ENCODE data around the gene HMGCS2.

HMGCS2 gene

GRCh38 chr1:119811387-119811786 lies 42.7 kb upstream of the HMGCS2 start, which contains the start of gene REG4:
Gene REG4, minus strand, starts transcription at chr1:119811460. Its CDS starts 2,691 bp downstream, at chr1:119808769.
- no peak for DNase-seq (ENCODE audit: insufficient read length, low spot score)
- TF ChIP-seq, protein P1, sequence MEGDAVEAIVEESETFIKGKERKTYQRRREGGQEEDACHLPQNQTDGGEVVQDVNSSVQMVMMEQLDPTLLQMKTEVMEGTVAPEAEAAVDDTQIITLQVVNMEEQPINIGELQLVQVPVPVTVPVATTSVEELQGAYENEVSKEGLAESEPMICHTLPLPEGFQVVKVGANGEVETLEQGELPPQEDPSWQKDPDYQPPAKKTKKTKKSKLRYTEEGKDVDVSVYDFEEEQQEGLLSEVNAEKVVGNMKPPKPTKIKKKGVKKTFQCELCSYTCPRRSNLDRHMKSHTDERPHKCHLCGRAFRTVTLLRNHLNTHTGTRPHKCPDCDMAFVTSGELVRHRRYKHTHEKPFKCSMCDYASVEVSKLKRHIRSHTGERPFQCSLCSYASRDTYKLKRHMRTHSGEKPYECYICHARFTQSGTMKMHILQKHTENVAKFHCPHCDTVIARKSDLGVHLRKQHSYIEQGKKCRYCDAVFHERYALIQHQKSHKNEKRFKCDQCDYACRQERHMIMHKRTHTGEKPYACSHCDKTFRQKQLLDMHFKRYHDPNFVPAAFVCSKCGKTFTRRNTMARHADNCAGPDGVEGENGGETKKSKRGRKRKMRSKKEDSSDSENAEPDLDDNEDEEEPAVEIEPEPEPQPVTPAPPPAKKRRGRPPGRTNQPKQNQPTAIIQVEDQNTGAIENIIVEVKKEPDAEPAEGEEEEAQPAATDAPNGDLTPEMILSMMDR (IDR thresholded peaks at IDR 0.05; ENCODE audit: insufficient read depth, missing control alignments): no peak
- no peak for FAIRE-seq

DNA sequence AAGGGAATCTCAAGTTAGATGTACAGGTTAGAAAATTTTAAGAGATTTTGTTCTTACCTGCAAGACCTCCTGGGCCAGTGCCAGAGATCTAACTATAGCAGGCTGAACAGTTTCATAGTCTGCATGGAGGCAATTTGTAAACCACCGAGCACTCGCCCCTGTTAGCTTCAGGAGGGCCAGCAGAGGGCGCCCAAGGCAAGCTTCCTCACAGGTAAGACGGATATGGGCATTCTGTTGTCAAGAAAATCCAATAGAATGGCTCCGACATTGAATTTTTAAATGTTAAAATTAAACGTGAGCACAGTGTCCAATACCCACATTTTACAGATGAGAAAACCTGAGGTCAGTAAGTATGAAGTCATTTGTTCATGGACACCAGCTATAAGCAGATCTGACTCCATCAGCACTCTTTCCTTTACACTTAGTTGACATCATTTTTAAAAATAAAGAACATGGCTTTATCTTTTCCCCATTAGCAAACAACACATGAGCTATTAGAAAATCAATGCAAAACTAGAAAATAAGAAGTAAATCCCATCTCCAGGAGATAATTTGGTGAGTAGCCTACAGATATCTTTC lies 40.4 kb upstream of the HMGCS2 start:
- TF ChIP-seq, protein P1 (IDR thresholded peaks at IDR 0.05; ENCODE audit: insufficient read depth, missing control alignments): peak; percentile 82
- peak; percentile 25 for FAIRE-seq
- DNase-seq (ENCODE audit: insufficient read length, low spot score): peak; percentile 38

GRCh38 chr1:119808491-119808890 lies 39.8 kb upstream of the HMGCS2 start:
- FAIRE-seq: no peak
- DNase-seq (ENCODE audit: insufficient read length, low spot score): no peak
- TF ChIP-seq, protein P1 (IDR thresholded peaks at IDR 0.05; ENCODE audit: insufficient read depth, missing control alignments): no peak

DNA sequence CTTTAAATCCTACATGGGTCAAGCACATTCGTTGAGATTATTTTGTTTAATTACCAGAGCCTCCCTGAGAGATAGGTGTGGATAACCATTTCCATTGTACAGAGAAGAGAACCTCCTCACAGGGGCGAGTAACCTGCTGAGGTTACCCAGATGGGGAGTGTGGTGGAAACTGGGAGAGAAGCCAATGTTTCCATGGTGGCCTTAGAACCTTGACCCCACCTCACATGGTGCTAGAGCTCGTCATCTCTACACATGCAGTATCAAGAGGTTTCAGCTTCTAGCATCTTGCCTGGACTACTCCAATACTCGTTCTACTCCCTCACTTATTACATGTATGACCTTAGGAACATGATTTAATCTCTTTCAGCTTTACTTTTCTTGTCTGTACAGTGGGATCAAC lies 37.8 kb upstream of the HMGCS2 start:
- FAIRE-seq (no peak), DNase-seq (ENCODE audit: insufficient read length, low spot score) (no peak)
- TF ChIP-seq, protein P1 (IDR thresholded peaks at IDR 0.05; ENCODE audit: insufficient read depth, missing control alignments): no peak

- FAIRE-seq: no peak
- no peak for DNase-seq (ENCODE audit: insufficient read length, low spot score)
- TF ChIP-seq, protein P1 (IDR thresholded peaks at IDR 0.05; ENCODE audit: insufficient read depth, missing control alignments): no peak
These were observed 37.0 kb upstream of the HMGCS2 start for GRCh38 chr1:119805746-119806145.

- TF ChIP-seq, protein P1 (IDR thresholded peaks at IDR 0.05; ENCODE audit: insufficient read depth, missing control alignments): no peak
- FAIRE-seq: no peak
- DNase-seq (ENCODE audit: insufficient read length, low spot score): no peak
These were observed 36.5 kb upstream of the HMGCS2 start for GRCh38 chr1:119805247-119805646.

DNA sequence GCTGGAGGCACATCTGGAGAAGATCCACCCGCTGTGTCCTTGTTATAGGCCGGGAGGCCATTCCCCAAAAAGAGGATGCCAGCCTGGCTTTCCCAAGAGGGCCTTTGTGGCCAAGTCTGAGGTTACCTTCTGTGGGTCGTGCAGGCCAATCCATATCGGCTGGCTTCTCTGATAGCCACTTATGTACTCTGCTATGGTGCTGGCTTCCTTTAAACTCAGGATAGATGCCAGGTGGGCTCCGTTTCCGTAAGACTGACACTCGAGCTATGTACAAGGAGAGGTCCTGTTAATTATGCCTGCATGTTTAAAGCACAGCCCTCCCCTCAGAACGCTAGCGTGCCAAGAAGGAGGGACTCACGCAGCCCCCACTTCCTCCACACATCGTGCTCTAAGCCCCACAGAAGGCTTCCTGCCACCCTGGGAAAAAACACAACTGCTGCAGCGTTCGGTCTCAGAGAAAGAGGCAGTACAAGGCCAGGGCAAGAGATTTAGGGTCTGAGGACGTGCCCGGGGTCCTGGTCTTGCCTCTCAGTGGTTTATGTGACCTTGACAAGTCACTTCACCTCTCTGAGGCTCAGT lies 31.0 kb upstream of the HMGCS2 start:
- FAIRE-seq (no peak), DNase-seq (ENCODE audit: insufficient read length, low spot score) (no peak)
- TF ChIP-seq, protein P1 (IDR thresholded peaks at IDR 0.05; ENCODE audit: insufficient read depth, missing control alignments): no peak
